H1 (cell line): ENCODE measurements around the gene ABI3. TPM values are rescaled to one million over a fixed set of nuclear protein-coding genes. Genes with fewer than 3 reads are reported as not detected.

Source experiments
- HDAC2 ChIP-seq, 2 experiments: fragments of 300-600 bp in 1 of 2; sonication (generic) in 1 of 2; IDR thresholded peaks; 2 replicates each; pipeline ENCODE4 v1.6.1; 2011 to 2012; ENCODE audit warnings: low read depth in 2 of 2, low read length in 2 of 2, mild to moderate bottlenecking in 2 of 2, moderate library complexity in 2 of 2, borderline replicate concordance in 1 of 2, inconsistent platforms in 1 of 2
- polyA plus RNA-seq, 7 experiments: library from polyadenylated mRNA; depleted of rRNA in 3 of 7; stranded (reverse) in 5 of 7; unstranded in 2 of 7; fragments of >200 nt in 5 of 7; fragments of 200-250 nt in 2 of 7; gene quantifications; 1 replicate in 5 of 7; 2 replicates in 1 of 7; 4 replicates in 1 of 7; pipeline versions ENCODE4 v1.2.1 to v1.2.3, GENCODE V29; 2011 to 2013; ENCODE audit warnings: missing spikeins in 2 of 7, mixed read lengths in 2 of 7
- total RNA-seq: library from RNA; stranded (reverse); fragmentation: NEBNext Ultra II Directional; extraction: Animal tissue kit (Norgen Biotek cat#: 25700); gene quantifications from 2 replicates; pipeline ENCODE4 v1.2.1, GENCODE V29; 2021

Gene ABI3
- total and polyA plus RNA-seq, 2 of the 8 experiments (the other 6 are each of a cell fraction or from before 2014, with no cell fraction given) = 1.3 to 2.5 TPM

DNA sequence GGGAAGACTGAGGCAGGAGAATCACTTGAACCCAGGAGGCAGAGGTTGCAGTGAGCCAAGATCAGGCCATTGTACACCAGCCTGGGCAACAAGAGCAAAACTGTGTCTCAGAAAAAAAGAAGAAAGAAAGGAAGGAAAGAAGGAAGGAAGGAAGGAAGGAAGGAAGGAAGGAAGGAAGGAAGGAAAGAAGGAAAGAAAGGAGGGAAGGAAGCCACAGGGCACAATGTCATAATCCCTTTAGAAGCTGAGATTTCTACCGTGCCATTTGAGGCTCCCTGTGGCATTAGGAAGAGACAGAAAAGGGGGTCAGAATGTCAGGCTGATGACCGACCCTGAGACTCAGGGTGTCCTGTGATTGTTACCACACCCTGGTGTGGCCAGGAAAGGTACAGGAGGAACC is 6.7 kb upstream of the ABI3 start (continued):
- no peak for TF ChIP-seq HDAC2 (IDR thresholded peaks at IDR 0.05; ENCODE audit: borderline replicate concordance in 1 of 2, low read depth in 2 of 2, low read length in 2 of 2)
- TF ChIP-seq, all 59 proteins: peak for 0
